K562 (cell line): Measurements from ENCODE around the gene IER3IP1. TPM values are rescaled to one million over a fixed set of nuclear protein-coding genes. Genes with fewer than 3 reads are reported as not detected.

Experiments
- MEF2D ChIP-seq: conservative IDR thresholded peaks from 2 replicates; pipeline ENCODE4 v1.6.1; 2016; ENCODE audit warnings: low read depth, missing genetic modification characterization, missing compliant biosample characterization
- PTRF ChIP-seq: fragments of 450-650 bp; IDR thresholded peaks from 2 replicates; pipeline ENCODE4 v1.6.1; 2016; ENCODE audit warnings: mild to moderate bottlenecking, missing genetic modification characterization, missing compliant biosample characterization
- SREBF1 ChIP-seq: fragments of 150-350 bp; IDR thresholded peaks from 2 replicates; pipeline ENCODE4 v1.6.1; 2014; ENCODE audit warnings: antibody characterized with exemption, low read depth, low read length, borderline replicate concordance
- SRSF1 ChIP-seq: fragments of 200-400 bp; formaldehyde crosslinking; IDR thresholded peaks from 2 replicates; pipeline ENCODE4 v1.6.1; 2017; ENCODE audit warnings: mild to moderate bottlenecking, low read depth, low read length, moderate library complexity
- TCF7 ChIP-seq: sonication (generic); IDR thresholded peaks from 2 replicates; pipeline ENCODE4 v1.6.1; 2016; ENCODE audit warnings: antibody characterized with exemption, borderline replicate concordance
- TSC22D4 ChIP-seq: fragments of 450-650 bp; IDR thresholded peaks from 2 replicates; pipeline ENCODE4 v1.6.1; 2016; ENCODE audit warnings: missing genetic modification characterization, missing biosample characterization, control low read depth
- polyA plus RNA-seq, 8 experiments: library from polyadenylated mRNA; depleted of rRNA in 4 of 8; stranded (reverse) in 5 of 8; unstranded in 3 of 8; fragments of >200 nt; fragmentation: Nextera tagmentation in 2 of 8; fragmentation: Illumina TruSeq in 1 of 8; extraction: Ambion mirVana in 2 of 8; extraction: Trizol in 1 of 8; gene quantifications; 2 replicates each; pipeline versions ENCODE4 v1.2.1 to v1.2.3, GENCODE V29; 2011 to 2014; ENCODE audit warnings: inconsistent platforms in 1 of 8, missing spikeins in 1 of 8
- total RNA-seq, 7 experiments: library from RNA; depleted of rRNA in 6 of 7; stranded (reverse); fragments of >200 nt in 6 of 7; fragmentation: Illumina TruSeq in 2 of 7; extraction: Trizol in 2 of 7; gene quantifications; 2 replicates each; pipeline versions ENCODE4 v1.2.1 to v1.2.3, GENCODE V29; 2011 to 2021; ENCODE audit warnings: low replicate concordance in 1 of 7
- TF ChIP-seq, protein P1 (sequence below): sonication (generic); formaldehyde crosslinking; IDR thresholded peaks from 2 replicates; pipeline ENCODE4 v1.9.0; 2022; ENCODE audit warnings: mild to moderate bottlenecking, missing genetic modification reagents
- TF ChIP-seq, protein P2 (sequence below): sonication (generic); formaldehyde crosslinking; IDR thresholded peaks from 2 replicates; pipeline ENCODE4 v1.8.0; 2023; ENCODE audit warnings: missing genetic modification reagents, mild to moderate bottlenecking, borderline replicate concordance
- TF ChIP-seq, protein P3 (sequence below): fragments of 250-450 bp; sonication (Bioruptor Pico); IDR thresholded peaks from 2 replicates; pipeline ENCODE4 v1.5.0; 2021; ENCODE audit warnings: mild to moderate bottlenecking, moderate library complexity

The IER3IP1 gene
- total and polyA plus RNA-seq, 9 of the 15 experiments (the other 6 are each of a cell fraction or from before 2014, with no cell fraction given) = 9.0 to 38.2 (median 19.9) TPM

DNA sequence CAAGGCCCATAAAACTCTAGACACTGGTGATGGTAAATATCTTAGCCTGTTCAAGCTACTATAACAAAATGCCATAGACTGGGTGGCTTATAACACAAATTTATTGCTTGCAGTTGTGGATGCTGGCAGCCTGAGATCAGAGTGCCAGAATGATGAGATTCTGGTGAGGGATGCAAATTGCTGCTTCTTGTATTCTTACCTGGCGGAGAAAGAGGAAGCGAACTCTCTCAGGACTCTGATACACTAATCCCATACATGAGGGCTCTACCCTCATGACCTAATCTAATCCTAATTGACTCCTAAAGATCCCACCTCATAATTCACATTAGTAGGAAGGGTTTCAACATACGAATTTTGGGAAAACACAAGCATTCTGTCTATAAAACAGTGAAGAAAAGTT, 4.6 kb upstream of the IER3IP1 start (continued):
- TF ChIP-seq SRSF1 (no peak), TCF7 (no peak), SREBF1 (no peak), MEF2D (tag) (no peak), PTRF (tag) (no peak), TSC22D4 (tag) (no peak)
- TF ChIP-seq, protein P1, sequence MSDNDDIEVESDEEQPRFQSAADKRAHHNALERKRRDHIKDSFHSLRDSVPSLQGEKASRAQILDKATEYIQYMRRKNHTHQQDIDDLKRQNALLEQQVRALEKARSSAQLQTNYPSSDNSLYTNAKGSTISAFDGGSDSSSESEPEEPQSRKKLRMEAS (CRISPR knock-in tag) = no peak
- TF ChIP-seq, protein P2, sequence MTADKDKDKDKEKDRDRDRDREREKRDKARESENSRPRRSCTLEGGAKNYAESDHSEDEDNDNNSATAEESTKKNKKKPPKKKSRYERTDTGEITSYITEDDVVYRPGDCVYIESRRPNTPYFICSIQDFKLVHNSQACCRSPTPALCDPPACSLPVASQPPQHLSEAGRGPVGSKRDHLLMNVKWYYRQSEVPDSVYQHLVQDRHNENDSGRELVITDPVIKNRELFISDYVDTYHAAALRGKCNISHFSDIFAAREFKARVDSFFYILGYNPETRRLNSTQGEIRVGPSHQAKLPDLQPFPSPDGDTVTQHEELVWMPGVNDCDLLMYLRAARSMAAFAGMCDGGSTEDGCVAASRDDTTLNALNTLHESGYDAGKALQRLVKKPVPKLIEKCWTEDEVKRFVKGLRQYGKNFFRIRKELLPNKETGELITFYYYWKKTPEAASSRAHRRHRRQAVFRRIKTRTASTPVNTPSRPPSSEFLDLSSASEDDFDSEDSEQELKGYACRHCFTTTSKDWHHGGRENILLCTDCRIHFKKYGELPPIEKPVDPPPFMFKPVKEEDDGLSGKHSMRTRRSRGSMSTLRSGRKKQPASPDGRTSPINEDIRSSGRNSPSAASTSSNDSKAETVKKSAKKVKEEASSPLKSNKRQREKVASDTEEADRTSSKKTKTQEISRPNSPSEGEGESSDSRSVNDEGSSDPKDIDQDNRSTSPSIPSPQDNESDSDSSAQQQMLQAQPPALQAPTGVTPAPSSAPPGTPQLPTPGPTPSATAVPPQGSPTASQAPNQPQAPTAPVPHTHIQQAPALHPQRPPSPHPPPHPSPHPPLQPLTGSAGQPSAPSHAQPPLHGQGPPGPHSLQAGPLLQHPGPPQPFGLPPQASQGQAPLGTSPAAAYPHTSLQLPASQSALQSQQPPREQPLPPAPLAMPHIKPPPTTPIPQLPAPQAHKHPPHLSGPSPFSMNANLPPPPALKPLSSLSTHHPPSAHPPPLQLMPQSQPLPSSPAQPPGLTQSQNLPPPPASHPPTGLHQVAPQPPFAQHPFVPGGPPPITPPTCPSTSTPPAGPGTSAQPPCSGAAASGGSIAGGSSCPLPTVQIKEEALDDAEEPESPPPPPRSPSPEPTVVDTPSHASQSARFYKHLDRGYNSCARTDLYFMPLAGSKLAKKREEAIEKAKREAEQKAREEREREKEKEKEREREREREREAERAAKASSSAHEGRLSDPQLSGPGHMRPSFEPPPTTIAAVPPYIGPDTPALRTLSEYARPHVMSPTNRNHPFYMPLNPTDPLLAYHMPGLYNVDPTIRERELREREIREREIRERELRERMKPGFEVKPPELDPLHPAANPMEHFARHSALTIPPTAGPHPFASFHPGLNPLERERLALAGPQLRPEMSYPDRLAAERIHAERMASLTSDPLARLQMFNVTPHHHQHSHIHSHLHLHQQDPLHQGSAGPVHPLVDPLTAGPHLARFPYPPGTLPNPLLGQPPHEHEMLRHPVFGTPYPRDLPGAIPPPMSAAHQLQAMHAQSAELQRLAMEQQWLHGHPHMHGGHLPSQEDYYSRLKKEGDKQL (CRISPR knock-in tag) = no peak
- TF ChIP-seq, protein P3, sequence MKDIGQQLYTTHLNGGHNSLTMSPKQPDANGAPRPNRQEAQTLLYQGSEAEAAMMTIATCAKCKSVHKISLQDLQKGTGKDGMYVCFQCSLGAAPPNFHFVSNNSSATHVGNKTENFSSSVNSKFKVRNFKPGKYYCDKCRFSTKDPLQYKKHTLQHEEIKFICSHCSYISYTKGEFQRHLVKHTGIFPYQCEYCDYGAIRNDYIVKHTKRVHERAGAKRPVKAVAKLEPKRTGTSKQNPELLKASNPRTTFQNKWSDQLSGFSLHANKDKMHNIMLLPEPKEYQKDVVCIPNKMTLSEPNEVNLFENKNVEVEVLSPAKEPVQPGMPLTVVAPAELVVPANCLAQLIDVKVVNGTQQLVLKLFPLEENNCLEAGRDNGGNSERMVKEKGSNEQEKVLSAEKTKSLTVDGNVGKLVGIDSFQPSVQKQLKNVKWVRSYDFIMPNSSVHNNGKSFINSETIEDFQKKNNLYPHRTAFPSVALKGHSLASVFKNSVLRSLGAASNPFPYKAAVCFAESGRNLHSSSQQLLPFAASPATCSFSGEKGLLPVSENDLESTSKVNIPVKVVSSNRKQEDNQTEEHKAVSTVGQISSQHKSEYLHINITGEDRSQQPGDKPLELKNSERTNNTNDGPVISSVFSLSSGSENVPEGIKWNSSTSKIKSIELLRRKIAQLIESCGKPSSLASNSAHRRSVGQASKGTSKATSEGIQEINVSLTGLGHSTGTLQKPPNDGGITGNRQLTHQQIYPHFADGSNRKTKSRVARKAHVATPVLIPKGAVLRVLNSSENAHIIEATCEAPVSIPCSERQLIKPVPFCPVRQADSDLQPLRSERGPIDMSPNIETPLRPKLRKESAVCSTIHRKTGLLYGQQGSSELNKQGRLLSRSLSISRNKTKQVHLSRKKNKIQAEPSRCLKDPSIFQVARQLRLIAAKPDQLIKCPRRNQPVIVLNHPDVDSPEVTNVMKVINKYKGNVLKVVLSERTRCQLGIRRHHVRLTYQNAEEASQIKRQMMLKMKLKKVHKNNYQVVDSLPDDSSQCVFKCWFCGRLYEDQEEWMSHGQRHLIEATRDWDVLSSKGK = no peak
